Calu3 (cell line): ENCODE measurements around the gene GPR17. TPM values are rescaled to one million over a fixed set of nuclear protein-coding genes. Genes with fewer than 3 reads are reported as not detected.

Experiments used
- BruUV-seq: library from RNA; stranded (reverse); fragments of 400-500 nt; replicated peaks from 2 replicates; lab custom pipeline; 2021; lab: Mats Ljungman, UMichigan
- CTCF ChIA-PET: fragments of 300-600 bp; sonication (Branson Sonifier 250); formaldehyde crosslinking; loops from one replicate; lab custom pipeline; 2022; ENCODE audit warnings: antibody characterized with exemption; lab: Charles Lee
- DNase-seq: peaks from one replicate; pipeline ENCODE4 v3.0.0; 2022
- H3K27ac Mint-ChIP-seq: one replicate; pipeline ENCODE4 v1.8.0; 2022; ENCODE audit warnings: mixed read lengths; ENCODE audit not compliant: unreplicated experiment
- H3K27me3 Mint-ChIP-seq: one replicate; pipeline ENCODE4 v1.8.0; 2022; ENCODE audit warnings: mixed read lengths; ENCODE audit not compliant: unreplicated experiment
- H3K36me3 Mint-ChIP-seq: one replicate; pipeline ENCODE4 v1.8.0; 2022; ENCODE audit warnings: mild to moderate bottlenecking, moderate library complexity, mixed read lengths; ENCODE audit not compliant: insufficient read depth, unreplicated experiment
- H3K4me1 Mint-ChIP-seq: one replicate; pipeline ENCODE4 v1.8.0; 2022; ENCODE audit warnings: mild to moderate bottlenecking, low read depth, mixed read lengths; ENCODE audit not compliant: unreplicated experiment
- H3K4me3 Mint-ChIP-seq: one replicate; pipeline ENCODE4 v1.8.0; 2022; ENCODE audit warnings: mild to moderate bottlenecking, low read depth, moderate library complexity, mixed read lengths; ENCODE audit not compliant: unreplicated experiment
- H3K9me3 Mint-ChIP-seq: one replicate; pipeline ENCODE4 v1.8.0; 2022; ENCODE audit warnings: low read depth, mixed read lengths; ENCODE audit not compliant: unreplicated experiment
- CTCF ChIP-seq: fragments of 200-600 bp; IDR thresholded peaks from one replicate; pipeline ENCODE4 v1.8.0; 2022; ENCODE audit warnings: antibody characterized with exemption; ENCODE audit not compliant: unreplicated experiment
- intact Hi-C: fragments of 100-400 bp; cut with micrococcal nuclease; formaldehyde crosslinking; loops from one replicate; pipeline ENCODE4 v1.10.0; 2022; ENCODE audit not compliant: unreplicated experiment
- total RNA-seq: library from RNA; stranded (reverse); gene quantifications from 2 replicates; pipeline ENCODE4 v1.2.3, GENCODE V29; 2022

GPR17 gene
- total RNA-seq, 1 experiment from 2014 or later: not detected

- CTCF ChIA-PET: no interaction called here
- no peaks in the 10 kb centered on the region for H3K36me3 Mint-ChIP-seq
- peaks cover 74% of the 10 kb centered on the region for H3K27me3 Mint-ChIP-seq
- no TSS peak for BruUV-seq
- intact Hi-C loops: no loop called here
- H3K27ac Mint-ChIP-seq: no peak overlapping the region
- no peak for DNase-seq
- H3K9me3 Mint-ChIP-seq: peaks cover 6% of the 10 kb centered on the region
- H3K4me1 Mint-ChIP-seq: no peaks in the 10 kb centered on the region
- H3K4me3 Mint-ChIP-seq: no peak overlapping the region
- no peak for TF ChIP-seq CTCF
These were observed 36.1 kb upstream of the GPR17 start for GRCh38 chr2:127609818-127610217.

- Mint-ChIP-seq H3K27ac (no peak overlapping the region), H3K4me3 (no peak overlapping the region), H3K27me3 (peaks cover 74% of the 10 kb centered on the region), H3K36me3 (no peaks in the 10 kb centered on the region), H3K9me3 (peaks cover 6% of the 10 kb centered on the region), H3K4me1 (no peaks in the 10 kb centered on the region)
- no peak for TF ChIP-seq CTCF
- intact Hi-C loops: no loop called here
- CTCF ChIA-PET: no interaction called here
- no peak for DNase-seq
- BruUV-seq: no TSS peak
These were observed 35.4 kb upstream of the GPR17 start for GRCh38 chr2:127610561-127610960.

GRCh38 chr2:127611076-127611925 is 34.7 kb upstream of the GPR17 start:
- no peaks in the 10 kb centered on the region for H3K36me3 Mint-ChIP-seq
- CTCF ChIA-PET: no interaction called here
- no peak overlapping the region for H3K4me3 Mint-ChIP-seq
- peaks cover 74% of the 10 kb centered on the region for H3K27me3 Mint-ChIP-seq
- BruUV-seq: no TSS peak
- H3K9me3 Mint-ChIP-seq: peaks cover 6% of the 10 kb centered on the region
- intact Hi-C loops: no loop called here
- no peak for TF ChIP-seq CTCF
- no peak overlapping the region for H3K27ac Mint-ChIP-seq
- H3K4me1 Mint-ChIP-seq: no peaks in the 10 kb centered on the region
- DNase-seq: no peak

GRCh38 chr2:127612111-127612822 is 33.7 kb upstream of the GPR17 start:
- no peak for DNase-seq
- intact Hi-C loops: no loop called here
- Mint-ChIP-seq H3K9me3 (peaks cover 6% of the 10 kb centered on the region), H3K36me3 (no peaks in the 10 kb centered on the region), H3K27ac (no peak overlapping the region), H3K4me1 (no peaks in the 10 kb centered on the region), H3K27me3 (peaks cover 75% of the 10 kb centered on the region), H3K4me3 (no peak overlapping the region)
- CTCF ChIA-PET: no interaction called here
- no peak for TF ChIP-seq CTCF
- BruUV-seq: no TSS peak
